Ovary (tissue), 9 donors: ENCODE measurements around the gene GAPDH. TPM values are rescaled to one million over a fixed set of nuclear protein-coding genes. Genes with fewer than 3 reads are reported as not detected.
A peak's percentile ranks its signal among the peaks of the same experiment; 100 is the strongest.

Source experiments
- DNase-seq, 5 donors: peaks; one replicate each; pipeline ENCODE4 v3.0.0-alpha.2; 2019 to 2020
- H3K27ac ChIP-seq, 2 donors: fragments of 200-600 bp; one replicate each; pipeline versions ENCODE4 v1.5.1 to v1.8.0; 2019 to 2022
- H3K27me3 ChIP-seq: fragments of 200-600 bp; one replicate; pipeline ENCODE4 v1.8.0; 2022
- H3K36me3 ChIP-seq: fragments of 200-600 bp; sonication (generic); one replicate; pipeline ENCODE4 v1.5.1; 2019
- H3K4me1 ChIP-seq: one replicate; pipeline ENCODE4 v1.8.1; 2013; ENCODE audit warnings: mild to moderate bottlenecking, moderate library complexity; ENCODE audit not compliant: insufficient read depth
- H3K4me3 ChIP-seq: fragments of 200-600 bp; sonication (generic); one replicate; pipeline ENCODE4 v1.5.1; 2017
- H3K9me3 ChIP-seq, 2 donors: fragments of 200-600 bp in 1 of 2; sonication (generic) in 1 of 2; one replicate each; pipeline versions ENCODE4 v1.5.1 to v1.8.1; 2013 to 2019; ENCODE audit warnings: mild to moderate bottlenecking in 1 of 2, moderate library complexity in 1 of 2
- EP300 ChIP-seq: sonication (generic); formaldehyde crosslinking; IDR thresholded peaks from one replicate; pipeline ENCODE4 v1.6.1; 2017; ENCODE audit warnings: antibody characterized with exemption
- POLR2A ChIP-seq: fragments of 450-650 bp; IDR thresholded peaks from one replicate; pipeline ENCODE4 v1.6.1; 2017; ENCODE audit warnings: antibody characterized with exemption, mild to moderate bottlenecking, moderate library complexity
- WGBS, 3 donors: extraction: QIAGEN DNeasy Blood & Tissue Kit in 1 of 3; methylation state at CpG; one replicate each; pipeline versions ENCODE4 v1.1.5 to v1.1.7; 2013 to 2017; 5-methylcytosine and 5-hydroxymethylcytosine counted together
- intact Hi-C, 4 donors: fragments of 100-400 bp; cut with DNase I; formaldehyde crosslinking; loops; one replicate each; pipeline versions ENCODE4 v1.11.0 to v1.15.1; 2022 to 2023
- polyA plus RNA-seq, 2 donors: library from polyadenylated mRNA; stranded (reverse); fragments of 200-250 nt in 1 of 2; fragments of 350-450 nt in 1 of 2; fragmentation: Illumina TruSeq in 1 of 2; extraction: RNeasy Lipid Tissue Mini Kit (QIAGEN cat#74804) in 1 of 2; gene quantifications; one replicate each; pipeline ENCODE4 v1.2.3, GENCODE V29; 2013 to 2014
- total RNA-seq, 7 donors: library from RNA; depleted of rRNA in 2 of 7; stranded (reverse); fragments of >200 nt in 2 of 7; fragmentation: NEBNext Ultra II Directional in 3 of 7; extraction: Animal tissue kit (Norgen Biotek cat#: 25700) in 3 of 7; gene quantifications; one replicate each; pipeline versions ENCODE4 v1.1.0 to v1.2.4, GENCODE V29; 2016 to 2023
- TF ChIP-seq, protein P1 (sequence below), 3 donors: fragments of 450-650 bp in 2 of 3; fragments of 200-600 bp in 1 of 3; IDR thresholded peaks; one replicate each; pipeline versions ENCODE4 v1.5.1 to v1.8.0; 2016 to 2022; ENCODE audit warnings: antibody characterized with exemption in 3 of 3, mild to moderate bottlenecking in 1 of 3
- donor health status: DM: no; HTN: no; CAD: no; lungs with moderate emphysema.
- donor health status: DM: no; HTN: no; CAD: no.
- donor health status: Bipolar disorder and iron deficiency.
- donor health status: DM: yes; HTN: yes; CAD: no.
- donor health status: DM: no; HTN: no; CAD: no.
- donor health status: DM: yes; HTN: yes; CAD: no.

The GAPDH gene
- total and polyA plus RNA-seq, 9 donors, result 661 to 1,442 (median 1,247) TPM

GRCh38 chr12:6534945-6535696, 804 bp downstream of the GAPDH start:
- TF ChIP-seq POLR2A (peak; percentile 19), EP300 (no peak)
- TF ChIP-seq, protein P1, sequence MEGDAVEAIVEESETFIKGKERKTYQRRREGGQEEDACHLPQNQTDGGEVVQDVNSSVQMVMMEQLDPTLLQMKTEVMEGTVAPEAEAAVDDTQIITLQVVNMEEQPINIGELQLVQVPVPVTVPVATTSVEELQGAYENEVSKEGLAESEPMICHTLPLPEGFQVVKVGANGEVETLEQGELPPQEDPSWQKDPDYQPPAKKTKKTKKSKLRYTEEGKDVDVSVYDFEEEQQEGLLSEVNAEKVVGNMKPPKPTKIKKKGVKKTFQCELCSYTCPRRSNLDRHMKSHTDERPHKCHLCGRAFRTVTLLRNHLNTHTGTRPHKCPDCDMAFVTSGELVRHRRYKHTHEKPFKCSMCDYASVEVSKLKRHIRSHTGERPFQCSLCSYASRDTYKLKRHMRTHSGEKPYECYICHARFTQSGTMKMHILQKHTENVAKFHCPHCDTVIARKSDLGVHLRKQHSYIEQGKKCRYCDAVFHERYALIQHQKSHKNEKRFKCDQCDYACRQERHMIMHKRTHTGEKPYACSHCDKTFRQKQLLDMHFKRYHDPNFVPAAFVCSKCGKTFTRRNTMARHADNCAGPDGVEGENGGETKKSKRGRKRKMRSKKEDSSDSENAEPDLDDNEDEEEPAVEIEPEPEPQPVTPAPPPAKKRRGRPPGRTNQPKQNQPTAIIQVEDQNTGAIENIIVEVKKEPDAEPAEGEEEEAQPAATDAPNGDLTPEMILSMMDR (IDR thresholded peaks at IDR 0.05), result peak in 1 of 3 donors; percentile 17
- WGBS, 3 donors, result 0% methylated on average over 51 to 52 of the region's 52 CpGs
- Histone ChIP-seq H3K9me3 (no peaks in the 10 kb centered on the region), H3K27me3 (no peaks in the 10 kb centered on the region), H3K4me1 (peaks cover 14% of the 10 kb centered on the region), H3K36me3 (no peaks in the 10 kb centered on the region), H3K4me3 (peak overlapping the region; percentile 62), H3K27ac (peak overlapping the region; percentile 93 to 96)
- peak; percentile 64 to 83 (median 76) for DNase-seq
- intact Hi-C loops, result loop anchor here (5.0 to 10.0 kb wide), 4 partner anchors 113 to 210 kb away; no protein-coding TSS in a partner anchor

DNA sequence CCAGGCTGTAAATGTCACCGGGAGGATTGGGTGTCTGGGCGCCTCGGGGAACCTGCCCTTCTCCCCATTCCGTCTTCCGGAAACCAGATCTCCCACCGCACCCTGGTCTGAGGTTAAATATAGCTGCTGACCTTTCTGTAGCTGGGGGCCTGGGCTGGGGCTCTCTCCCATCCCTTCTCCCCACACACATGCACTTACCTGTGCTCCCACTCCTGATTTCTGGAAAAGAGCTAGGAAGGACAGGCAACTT, 1.3 kb downstream of the GAPDH start:
- WGBS, 3 donors, result 3 to 8% (median 4%) methylated on average over 6 of the region's 6 CpGs
- H3K4me1 ChIP-seq, result peaks cover 14% of the 10 kb centered on the region
- no peak for TF ChIP-seq EP300
- TF ChIP-seq, protein P1 (IDR thresholded peaks at IDR 0.05), result no peak
- no peak for TF ChIP-seq POLR2A

GRCh38 chr12:6535960-6536847, 1.9 kb downstream of the GAPDH start:
- peak in 1 of 5 donors; percentile 23 for DNase-seq
- Histone ChIP-seq H3K4me3 (peak overlapping the region; percentile 62), H3K4me1 (peaks cover 14% of the 10 kb centered on the region), H3K27me3 (no peaks in the 10 kb centered on the region), H3K27ac (peak overlapping the region in 1 of 2 donors; percentile 96), H3K9me3 (no peaks in the 10 kb centered on the region), H3K36me3 (no peaks in the 10 kb centered on the region)
- intact Hi-C loops, result loop anchor here (5.0 to 10.0 kb wide), 4 partner anchors 114 to 211 kb away; no protein-coding TSS in a partner anchor
- 39 to 50% (median 48%) methylated on average over 10 of the region's 10 CpGs for WGBS, 3 donors
- TF ChIP-seq EP300 (no peak), POLR2A (no peak)
- TF ChIP-seq, protein P1 (IDR thresholded peaks at IDR 0.05), result no peak

More for the DNA sequence above, 1.3 kb downstream of the GAPDH start:
- Histone ChIP-seq H3K4me3 (peak overlapping the region; percentile 62), H3K27me3 (no peaks in the 10 kb centered on the region), H3K36me3 (no peaks in the 10 kb centered on the region), H3K27ac (peak overlapping the region in 1 of 2 donors; percentile 96), H3K9me3 (no peaks in the 10 kb centered on the region)
- intact Hi-C loops, result loop anchor here (5.0 to 10.0 kb wide), 4 partner anchors 113 to 211 kb away; no protein-coding TSS in a partner anchor
- no peak for DNase-seq

DNA sequence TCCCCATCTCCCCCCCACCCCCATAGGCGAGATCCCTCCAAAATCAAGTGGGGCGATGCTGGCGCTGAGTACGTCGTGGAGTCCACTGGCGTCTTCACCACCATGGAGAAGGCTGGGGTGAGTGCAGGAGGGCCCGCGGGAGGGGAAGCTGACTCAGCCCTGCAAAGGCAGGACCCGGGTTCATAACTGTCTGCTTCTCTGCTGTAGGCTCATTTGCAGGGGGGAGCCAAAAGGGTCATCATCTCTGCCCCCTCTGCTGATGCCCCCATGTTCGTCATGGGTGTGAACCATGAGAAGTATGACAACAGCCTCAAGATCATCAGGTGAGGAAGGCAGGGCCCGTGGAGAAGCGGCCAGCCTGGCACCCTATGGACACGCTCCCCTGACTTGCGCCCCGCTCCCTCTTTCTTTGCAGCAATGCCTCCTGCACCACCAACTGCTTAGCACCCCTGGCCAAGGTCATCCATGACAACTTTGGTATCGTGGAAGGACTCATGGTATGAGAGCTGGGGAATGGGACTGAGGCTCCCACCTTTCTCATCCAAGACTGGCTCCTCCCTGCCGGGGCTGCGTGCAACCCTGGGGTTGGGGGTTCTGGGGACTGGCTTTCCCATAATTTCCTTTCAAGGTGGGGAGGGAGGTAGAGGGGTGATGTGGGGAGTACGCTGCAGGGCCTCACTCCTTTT, 2.7 kb downstream of the GAPDH start:
- no peaks in the 10 kb centered on the region for H3K9me3 ChIP-seq
- TF ChIP-seq EP300 (no peak), POLR2A (no peak)
- TF ChIP-seq, protein P1 (IDR thresholded peaks at IDR 0.05), result no peak
- no peak overlapping the region for H3K4me3 ChIP-seq
- H3K27ac ChIP-seq, result peak overlapping the region in 1 of 2 donors; percentile 7
- intact Hi-C loops, result loop anchor here (5.0 to 10.0 kb wide), 4 partner anchors 115 to 212 kb away; no protein-coding TSS in a partner anchor
- peaks cover 14% of the 10 kb centered on the region for H3K4me1 ChIP-seq
- peak in 1 of 5 donors; percentile 42 for DNase-seq
- 62 to 69% (median 66%) methylated on average over 19 of the region's 19 CpGs for WGBS, 3 donors
- no peaks in the 10 kb centered on the region for H3K36me3 ChIP-seq
- no peaks in the 10 kb centered on the region for H3K27me3 ChIP-seq
